ENCODE data around the gene EMX2.

EMX2 gene

GRCh38 chr10:117596706-117597105 lies 54.2 kb downstream of the EMX2 start:
- no peak for DNase-seq (ENCODE audit: extremely low read depth, low read depth)
- TF ChIP-seq CTCF (IDR thresholded peaks at IDR 0.05; ENCODE audit: low read depth, low read length, missing control alignments) = no peak
- H3K4me3 ChIP-seq (replicated peaks; ENCODE audit: low read depth, low read length) = no peak overlapping the region

- no peak overlapping the region for H3K4me3 ChIP-seq (replicated peaks; ENCODE audit: low read depth, low read length)
- no peak for TF ChIP-seq CTCF (IDR thresholded peaks at IDR 0.05; ENCODE audit: low read depth, low read length, missing control alignments)
Observed at GRCh38 chr10:117597216-117597615, 54.7 kb downstream of the EMX2 start.

More at GRCh38 chr10:117597216-117597615, 54.7 kb downstream of the EMX2 start:
- no peak for DNase-seq (ENCODE audit: extremely low read depth, low read depth)
